HG02623 (cell line): Measurements from ENCODE around the gene CCN2.
"Not testable (repeated sequence)": the region's sequence is repeated elsewhere in the genome, so short reads cannot be mapped to it uniquely, and the experiment has no call there.

Source experiments
- ATAC-seq: cut with Tn5 transposase; IDR thresholded peaks from one replicate; pipeline ENCODE4 v1.9.1; 2021; ENCODE audit warnings: moderate library complexity; ENCODE audit not compliant: unreplicated experiment

CCN2 gene

DNA sequence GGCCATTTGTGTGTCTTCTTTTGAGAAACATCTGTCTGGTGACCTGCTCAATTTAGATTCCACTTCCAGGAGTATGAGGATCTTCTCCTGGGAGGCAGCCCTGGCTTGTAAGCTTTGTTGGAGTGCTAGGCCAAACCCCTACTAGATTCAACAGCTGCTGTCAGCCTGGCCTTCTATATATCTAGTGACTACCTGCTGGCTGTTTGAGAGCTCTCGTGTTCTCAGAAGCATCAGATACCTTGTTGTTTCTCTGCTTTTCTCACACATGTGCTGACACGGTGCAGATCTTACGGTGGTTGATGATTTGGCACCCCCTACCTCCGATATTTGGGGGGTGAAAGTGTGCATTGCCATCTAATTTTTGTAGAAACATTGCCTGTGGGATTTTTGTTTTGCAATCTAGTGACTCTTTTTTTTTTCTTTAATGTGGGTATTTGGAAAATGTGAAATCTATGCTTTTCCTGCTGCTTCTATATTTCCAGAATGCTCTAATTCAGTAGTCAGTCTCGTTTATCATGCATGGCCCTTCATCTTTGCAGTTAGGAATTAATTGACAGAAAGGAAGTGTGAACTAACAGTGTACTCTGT, 4.7 kb downstream of the CCN2 start:
- no peak for ATAC-seq

DNA sequence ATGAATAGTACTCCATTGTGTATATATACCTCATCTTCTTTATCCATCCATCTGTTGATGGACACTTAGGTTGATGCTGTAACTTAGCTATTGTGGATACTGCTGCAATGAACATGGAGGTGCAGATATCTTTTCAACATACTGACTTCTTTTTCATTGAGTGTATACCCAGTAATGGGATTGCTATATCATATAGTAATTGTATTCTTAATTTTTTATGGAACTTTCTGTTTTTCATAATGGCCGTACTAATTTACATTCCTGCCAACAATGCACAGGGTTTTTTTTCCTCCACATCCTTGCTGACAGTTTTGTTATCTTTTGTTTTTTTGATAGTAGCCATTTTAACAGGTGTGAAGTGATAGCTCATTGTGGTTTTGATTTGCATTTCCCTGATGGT, 5.2 kb downstream of the CCN2 start:
- no peak for ATAC-seq

DNA sequence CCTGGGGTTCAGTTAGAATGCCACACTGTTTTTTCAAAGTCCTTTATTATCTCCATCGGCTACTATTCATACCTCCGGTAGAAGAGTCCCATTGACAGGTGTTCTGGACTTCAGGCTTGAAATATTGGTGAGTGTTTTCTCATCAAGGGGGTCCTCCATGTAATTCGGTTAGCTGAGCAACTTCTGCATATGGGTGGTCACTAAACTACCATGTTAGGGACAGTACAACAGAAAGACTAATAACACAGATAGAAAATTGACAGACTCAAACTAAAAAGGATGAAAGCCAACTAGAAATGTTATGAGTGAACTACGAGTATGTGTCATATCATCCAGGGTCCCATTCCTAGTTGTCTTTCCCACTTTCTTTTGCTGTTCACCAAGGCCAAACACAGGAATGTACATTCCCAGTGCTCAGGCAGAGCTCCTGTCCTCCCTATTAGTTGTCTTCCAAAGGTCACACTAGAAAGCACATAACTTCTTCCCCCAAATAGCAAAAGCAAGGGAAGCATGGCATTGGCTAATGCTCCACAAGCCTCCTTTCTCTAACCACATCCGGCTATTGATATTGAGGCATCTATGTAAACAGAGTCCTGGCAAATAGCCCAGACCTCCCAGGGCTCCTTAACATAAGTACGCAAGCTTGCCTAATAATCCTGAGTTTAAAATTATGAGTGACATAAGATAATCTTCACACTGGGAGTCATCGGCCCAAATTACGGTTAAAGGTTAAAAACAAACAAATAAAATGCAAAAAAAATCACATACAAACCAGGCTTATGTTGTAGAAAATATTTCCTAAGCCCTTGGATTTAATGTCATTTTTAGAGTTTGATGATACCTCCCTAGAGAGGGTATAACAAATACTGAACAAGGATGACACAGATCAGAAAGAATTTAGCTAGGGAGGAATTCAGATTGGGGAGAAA, 13.2 kb downstream of the CCN2 start:
- no peak for ATAC-seq

DNA sequence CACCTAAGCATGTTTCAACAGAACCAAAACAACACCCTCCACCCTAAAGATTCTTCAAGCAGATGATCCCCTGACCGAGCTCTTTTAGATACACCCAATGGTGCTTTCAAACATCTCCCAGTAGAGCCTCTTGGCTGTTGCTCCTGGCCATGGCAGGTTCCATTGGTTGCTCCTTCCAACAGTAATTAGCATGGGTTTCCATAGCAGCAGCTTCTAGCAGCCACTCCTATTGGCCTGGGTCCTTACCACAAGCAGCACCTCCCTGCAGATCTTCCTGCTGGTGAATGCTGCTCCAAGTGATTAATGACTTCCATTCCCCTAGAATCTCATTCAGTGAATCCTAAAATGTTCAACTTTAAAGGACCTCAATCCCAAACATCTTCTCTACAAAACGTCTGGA, 13.9 kb downstream of the CCN2 start:
- no peak for ATAC-seq

DNA sequence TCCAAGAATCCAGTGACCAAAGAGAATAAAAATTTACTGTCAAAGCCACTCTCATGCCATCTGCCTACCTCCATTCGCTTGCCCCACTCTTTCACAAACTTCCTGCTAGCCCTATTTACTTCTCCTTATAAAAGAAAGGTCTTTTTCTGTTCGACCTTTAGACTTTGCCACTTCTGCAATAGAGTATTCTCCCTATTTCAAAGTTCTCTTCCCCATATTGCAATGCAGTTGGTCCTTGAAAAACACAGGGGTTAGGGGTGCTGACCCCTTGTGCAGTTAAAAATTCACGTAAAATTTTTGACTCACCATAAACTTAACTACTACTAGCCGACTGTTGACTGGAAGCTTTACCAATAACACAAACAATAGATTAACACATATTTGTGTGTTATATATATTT, 15.0 kb downstream of the CCN2 start:
- ATAC-seq, result no peak

- no peak for ATAC-seq
Observed at GRCh38 chr6:131931063-131931750, 20.0 kb downstream of the CCN2 start.

- no peak for ATAC-seq
Observed at GRCh38 chr6:131929976-131930375, 21.2 kb downstream of the CCN2 start.

DNA sequence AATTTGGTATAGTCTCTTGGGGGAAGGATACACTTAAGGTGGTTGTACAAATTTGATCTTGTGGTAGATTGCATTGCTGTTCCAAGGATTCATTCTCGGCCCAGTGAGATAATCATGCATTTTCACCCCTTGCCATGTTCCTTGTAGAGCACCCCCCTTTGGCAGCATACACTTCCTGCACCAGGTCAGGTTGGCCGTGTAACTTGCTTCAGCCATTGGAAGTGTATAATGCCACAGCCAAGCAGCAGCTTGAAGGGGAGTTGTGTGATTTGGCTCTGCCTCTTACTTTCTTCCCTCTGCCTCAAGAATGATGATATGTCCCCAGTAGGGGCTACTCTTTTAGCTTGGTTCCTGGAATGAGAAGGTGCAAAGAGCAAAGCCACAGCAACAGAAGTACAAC, 21.9 kb downstream of the CCN2 start:
- no peak for ATAC-seq

- no peak for ATAC-seq
Observed at GRCh38 chr6:131924881-131925474, 26.2 kb downstream of the CCN2 start.

- ATAC-seq, result no peak
Observed at GRCh38 chr6:131923356-131923755, 27.8 kb downstream of the CCN2 start.

DNA sequence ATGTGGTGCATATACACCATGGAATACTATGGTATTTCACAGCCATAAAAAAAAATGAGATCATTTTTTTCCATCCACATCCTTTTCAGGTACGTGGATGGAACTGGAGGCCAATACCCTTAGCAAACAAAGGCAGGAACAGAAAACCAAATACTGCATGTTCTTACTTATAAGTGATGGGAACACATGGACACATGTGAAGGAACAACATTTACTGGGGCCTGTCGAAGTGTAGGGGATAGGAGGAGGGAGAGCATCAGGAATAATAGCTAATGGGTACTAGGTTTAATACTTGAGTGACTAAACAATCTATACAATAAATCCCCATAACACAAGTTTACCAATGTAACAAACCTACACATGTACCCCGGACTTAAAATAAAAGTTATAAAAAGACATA, 30.5 kb downstream of the CCN2 start:
- no peak for ATAC-seq

- no peak for ATAC-seq
Observed at GRCh38 chr6:131918650-131919355, 32.4 kb downstream of the CCN2 start.

- no peak for ATAC-seq
Observed at GRCh38 chr6:131917763-131918649, 33.2 kb downstream of the CCN2 start.

DNA sequence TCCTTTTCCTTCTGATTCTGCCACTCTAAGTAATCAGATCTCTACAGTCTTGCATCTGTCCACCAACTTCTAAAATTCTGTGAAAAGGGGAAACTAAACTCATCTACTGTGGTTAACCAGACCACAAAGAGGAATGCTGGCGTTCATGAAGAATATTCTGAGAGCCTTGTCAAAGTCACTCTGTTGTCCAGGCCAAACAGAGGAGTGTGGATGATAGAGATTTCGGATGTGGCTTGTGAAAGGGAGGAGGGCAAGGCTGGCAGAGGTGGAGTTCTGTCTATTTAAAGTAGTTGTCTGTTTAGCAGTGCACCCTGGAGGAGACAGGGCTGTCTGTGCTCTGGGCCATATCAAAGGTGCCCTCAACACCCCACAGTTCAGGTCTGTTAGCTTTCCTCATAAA, 33.9 kb downstream of the CCN2 start:
- ATAC-seq, result no peak

- no peak for ATAC-seq
Observed at GRCh38 chr6:131916847-131917246, 34.3 kb downstream of the CCN2 start.

DNA sequence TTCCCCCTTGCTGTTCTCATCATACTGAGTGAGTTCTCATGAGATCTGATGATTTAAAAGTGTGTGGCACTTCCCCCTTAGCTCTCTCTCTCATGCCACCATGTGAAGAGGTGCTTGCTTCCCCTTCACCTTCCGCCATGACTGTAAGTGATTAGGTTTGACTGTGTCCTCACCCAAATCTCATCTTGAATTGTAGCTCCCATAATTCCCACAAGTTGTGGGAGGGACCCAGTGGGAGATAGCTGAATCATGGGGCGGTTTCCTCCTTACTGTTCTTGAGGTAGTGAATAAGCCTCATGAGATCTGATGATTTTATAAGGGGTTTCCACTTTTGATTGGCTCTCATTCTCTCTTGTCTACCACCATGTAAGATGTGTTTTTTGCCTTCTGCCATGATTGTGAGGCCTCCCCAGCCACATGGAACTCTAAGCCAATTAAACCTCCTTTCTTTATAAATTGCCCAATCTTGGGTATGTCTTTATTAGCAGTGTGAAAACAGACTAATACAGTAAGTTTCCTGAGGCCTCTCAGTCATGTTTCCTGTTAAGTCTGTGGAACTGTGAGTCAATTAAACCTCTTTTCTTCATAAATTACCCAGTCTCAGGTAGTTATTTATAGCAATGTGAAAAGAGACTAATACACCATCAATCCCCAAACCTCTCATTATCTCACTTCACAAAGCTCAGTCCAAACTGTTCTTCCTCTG, 34.9 kb downstream of the CCN2 start:
- ATAC-seq, result not testable (repeated sequence)

- peak; percentile 80 for ATAC-seq
Observed at GRCh38 chr6:131914967-131915751, 36.0 kb downstream of the CCN2 start.

- ATAC-seq, result no peak
Observed at GRCh38 chr6:131914234-131914633, 36.9 kb downstream of the CCN2 start.
